ENCODE measurements around the gene NAB2. TPM values are rescaled to one million over a fixed set of nuclear protein-coding genes. Genes with fewer than 3 reads are reported as not detected.
A peak's percentile ranks its signal among the peaks of the same experiment; 100 is the strongest.

The NAB2 gene
- total and polyA plus RNA-seq, 9 of the 15 experiments (the other 6 are each of a cell fraction or from before 2014, with no cell fraction given) = 0.45 to 40.9 (median 20.4) TPM

DNA sequence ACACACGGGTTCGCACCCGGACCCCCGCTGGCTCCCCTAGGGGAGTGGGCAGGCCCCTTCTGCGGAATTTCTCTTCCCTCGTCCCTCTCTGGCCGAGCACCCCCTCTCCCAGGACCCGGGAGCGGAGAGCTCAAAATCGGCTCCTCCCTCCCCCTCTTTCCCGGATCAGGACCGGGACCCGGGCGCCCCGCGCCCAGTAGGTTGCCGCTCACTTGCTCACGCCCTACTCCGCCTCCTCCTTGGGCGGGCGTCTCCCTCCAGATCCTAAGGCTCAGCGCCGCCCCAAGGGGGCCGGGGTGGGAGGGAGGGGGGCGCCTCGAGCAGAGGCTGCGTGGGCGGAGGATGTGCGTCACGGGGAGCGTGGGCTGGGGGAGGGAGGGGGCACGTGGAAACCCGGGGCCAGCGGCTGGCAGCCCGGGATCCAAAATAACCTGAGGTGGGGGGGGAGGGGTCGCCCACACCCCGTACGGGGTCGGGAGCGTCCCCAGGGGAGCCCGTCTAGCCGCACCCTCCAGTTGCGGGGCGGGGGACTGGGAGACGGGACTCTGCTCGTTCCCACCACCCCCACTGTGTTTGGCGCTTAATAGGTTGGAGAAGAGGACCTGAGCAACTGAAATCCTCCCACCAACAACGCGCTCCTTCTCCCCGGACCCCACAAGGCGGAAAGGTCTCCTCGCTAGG lies 1.8 kb upstream of the NAB2 start (continued):
- peak; percentile 65 for TF ChIP-seq GABPA (tag; conservative IDR thresholded peaks at IDR 0.05; ENCODE audit: low read depth)
- TF ChIP-seq SNRNP70 (optimal IDR thresholded peaks at IDR 0.05; ENCODE audit: low read depth, low read length) = no peak
- TF ChIP-seq, protein P1, sequence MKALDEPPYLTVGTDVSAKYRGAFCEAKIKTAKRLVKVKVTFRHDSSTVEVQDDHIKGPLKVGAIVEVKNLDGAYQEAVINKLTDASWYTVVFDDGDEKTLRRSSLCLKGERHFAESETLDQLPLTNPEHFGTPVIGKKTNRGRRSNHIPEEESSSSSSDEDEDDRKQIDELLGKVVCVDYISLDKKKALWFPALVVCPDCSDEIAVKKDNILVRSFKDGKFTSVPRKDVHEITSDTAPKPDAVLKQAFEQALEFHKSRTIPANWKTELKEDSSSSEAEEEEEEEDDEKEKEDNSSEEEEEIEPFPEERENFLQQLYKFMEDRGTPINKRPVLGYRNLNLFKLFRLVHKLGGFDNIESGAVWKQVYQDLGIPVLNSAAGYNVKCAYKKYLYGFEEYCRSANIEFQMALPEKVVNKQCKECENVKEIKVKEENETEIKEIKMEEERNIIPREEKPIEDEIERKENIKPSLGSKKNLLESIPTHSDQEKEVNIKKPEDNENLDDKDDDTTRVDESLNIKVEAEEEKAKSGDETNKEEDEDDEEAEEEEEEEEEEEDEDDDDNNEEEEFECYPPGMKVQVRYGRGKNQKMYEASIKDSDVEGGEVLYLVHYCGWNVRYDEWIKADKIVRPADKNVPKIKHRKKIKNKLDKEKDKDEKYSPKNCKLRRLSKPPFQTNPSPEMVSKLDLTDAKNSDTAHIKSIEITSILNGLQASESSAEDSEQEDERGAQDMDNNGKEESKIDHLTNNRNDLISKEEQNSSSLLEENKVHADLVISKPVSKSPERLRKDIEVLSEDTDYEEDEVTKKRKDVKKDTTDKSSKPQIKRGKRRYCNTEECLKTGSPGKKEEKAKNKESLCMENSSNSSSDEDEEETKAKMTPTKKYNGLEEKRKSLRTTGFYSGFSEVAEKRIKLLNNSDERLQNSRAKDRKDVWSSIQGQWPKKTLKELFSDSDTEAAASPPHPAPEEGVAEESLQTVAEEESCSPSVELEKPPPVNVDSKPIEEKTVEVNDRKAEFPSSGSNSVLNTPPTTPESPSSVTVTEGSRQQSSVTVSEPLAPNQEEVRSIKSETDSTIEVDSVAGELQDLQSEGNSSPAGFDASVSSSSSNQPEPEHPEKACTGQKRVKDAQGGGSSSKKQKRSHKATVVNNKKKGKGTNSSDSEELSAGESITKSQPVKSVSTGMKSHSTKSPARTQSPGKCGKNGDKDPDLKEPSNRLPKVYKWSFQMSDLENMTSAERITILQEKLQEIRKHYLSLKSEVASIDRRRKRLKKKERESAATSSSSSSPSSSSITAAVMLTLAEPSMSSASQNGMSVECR (CRISPR knock-in tag; IDR thresholded peaks at IDR 0.05) = 0 out of 2 replicates have a peak, but pooled peaks have one; percentile 16
- TF ChIP-seq ARID1B (IDR thresholded peaks at IDR 0.05) = no peak; the same call in 1 of the 2 replicates
- TF ChIP-seq, protein P2, sequence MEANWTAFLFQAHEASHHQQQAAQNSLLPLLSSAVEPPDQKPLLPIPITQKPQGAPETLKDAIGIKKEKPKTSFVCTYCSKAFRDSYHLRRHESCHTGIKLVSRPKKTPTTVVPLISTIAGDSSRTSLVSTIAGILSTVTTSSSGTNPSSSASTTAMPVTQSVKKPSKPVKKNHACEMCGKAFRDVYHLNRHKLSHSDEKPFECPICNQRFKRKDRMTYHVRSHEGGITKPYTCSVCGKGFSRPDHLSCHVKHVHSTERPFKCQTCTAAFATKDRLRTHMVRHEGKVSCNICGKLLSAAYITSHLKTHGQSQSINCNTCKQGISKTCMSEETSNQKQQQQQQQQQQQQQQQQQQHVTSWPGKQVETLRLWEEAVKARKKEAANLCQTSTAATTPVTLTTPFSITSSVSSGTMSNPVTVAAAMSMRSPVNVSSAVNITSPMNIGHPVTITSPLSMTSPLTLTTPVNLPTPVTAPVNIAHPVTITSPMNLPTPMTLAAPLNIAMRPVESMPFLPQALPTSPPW (CRISPR knock-in tag; IDR thresholded peaks at IDR 0.05) = peak; percentile 94
- TF ChIP-seq ZNF79 (CRISPR knock-in tag; IDR thresholded peaks at IDR 0.05; ENCODE audit: low read depth) = no peak
- TF ChIP-seq PHF8 (IDR thresholded peaks at IDR 0.05; ENCODE audit: borderline replicate concordance, low read length) = peak; percentile 52
- no peak for TF ChIP-seq ELF2 (CRISPR knock-in tag; IDR thresholded peaks at IDR 0.05)
- no peak for TF ChIP-seq SIN3B (IDR thresholded peaks at IDR 0.05; ENCODE audit: low read depth)
- TF ChIP-seq MAZ (CRISPR knock-in tag; conservative IDR thresholded peaks at IDR 0.05 in 1 of 2, IDR thresholded peaks at IDR 0.05 in 1 of 2) = peak in 1 of 2 experiments; percentile 90; a peak in 2 of 4 replicates
- TF ChIP-seq NRF1 (conservative IDR thresholded peaks at IDR 0.05 in 1 of 2, IDR thresholded peaks at IDR 0.05 in 1 of 2) = no peak
- no peak for TF ChIP-seq ZNF707 (CRISPR knock-in tag; conservative IDR thresholded peaks at IDR 0.05)
- TF ChIP-seq, protein P3, sequence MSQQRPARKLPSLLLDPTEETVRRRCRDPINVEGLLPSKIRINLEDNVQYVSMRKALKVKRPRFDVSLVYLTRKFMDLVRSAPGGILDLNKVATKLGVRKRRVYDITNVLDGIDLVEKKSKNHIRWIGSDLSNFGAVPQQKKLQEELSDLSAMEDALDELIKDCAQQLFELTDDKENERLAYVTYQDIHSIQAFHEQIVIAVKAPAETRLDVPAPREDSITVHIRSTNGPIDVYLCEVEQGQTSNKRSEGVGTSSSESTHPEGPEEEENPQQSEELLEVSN (IDR thresholded peaks at IDR 0.05; ENCODE audit: borderline replicate concordance in 1 of 2, extremely low read depth in 1 of 2, insufficient read depth in 1 of 2, insufficient read length in 1 of 2, low read depth in 1 of 2, low read length in 1 of 2, poor library complexity in 1 of 2, severe bottlenecking in 1 of 2) = peak in 1 of 2 experiments; percentile 79
- no peak for TF ChIP-seq DDX20 (tag; IDR thresholded peaks at IDR 0.05; ENCODE audit: low read depth)
- no peak for TF ChIP-seq ZBTB17 (CRISPR knock-in tag; IDR thresholded peaks at IDR 0.05)
- TF ChIP-seq BRD4 (IDR thresholded peaks at IDR 0.05) = 0 out of 2 replicates have a peak, but pooled peaks have one; percentile 50
- TF ChIP-seq SMARCA4 (IDR thresholded peaks at IDR 0.05) = no peak
- peak; percentile 27; the same call in 1 of the 2 replicates for TF ChIP-seq GATAD2B (IDR thresholded peaks at IDR 0.05; ENCODE audit: borderline replicate concordance)
- TF ChIP-seq GTF2E2 (tag; IDR thresholded peaks at IDR 0.05) = peak; percentile 26; the same call in 1 of the 2 replicates
- peak; percentile 72; the same call in 1 of the 2 replicates for TF ChIP-seq POLR2AphosphoS5 (IDR thresholded peaks at IDR 0.05; ENCODE audit: control insufficient read depth, insufficient read depth, low read depth, low read length)
- no peak for TF ChIP-seq MCM7 (IDR thresholded peaks at IDR 0.05)

Data from K562 (cell line).